ENCODE results near the gene SCGB3A1.

SCGB3A1 gene

DNA sequence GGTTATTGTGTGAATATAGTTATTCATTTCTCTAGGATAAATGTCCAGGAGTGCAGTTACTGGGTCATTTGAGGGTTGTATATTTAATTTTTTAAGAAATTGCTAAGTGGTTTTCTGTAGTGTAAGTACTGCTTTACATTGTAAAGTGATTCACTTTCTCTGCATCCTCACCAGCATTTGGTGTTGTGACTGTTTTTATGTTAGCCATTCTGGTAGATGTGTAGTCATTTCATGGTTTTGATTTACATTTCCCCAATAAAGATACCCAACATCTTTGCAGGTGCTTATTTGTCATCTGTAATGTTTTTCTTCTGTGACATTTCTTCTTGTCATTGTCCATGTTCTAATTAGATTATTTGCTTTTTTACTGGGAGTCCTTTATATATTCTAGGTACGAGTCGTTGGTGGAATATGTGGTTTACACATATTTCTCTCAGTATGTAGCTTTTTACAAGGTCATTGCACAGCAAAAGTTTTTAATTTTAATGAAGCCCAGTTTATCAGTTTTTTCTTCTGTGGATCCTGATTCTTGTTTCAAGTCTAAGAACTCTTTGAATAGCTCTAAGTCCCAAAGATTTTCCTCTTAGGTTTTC is 34.0 kb downstream of the SCGB3A1 start:
- no peaks in the 10 kb centered on the region for H3K4me1 Mint-ChIP-seq (ENCODE audit: low read depth)
- intact Hi-C loops (cut with micrococcal nuclease): no loop called here
- no peaks in the 10 kb centered on the region for H3K9me3 Mint-ChIP-seq
- H3K27me3 Mint-ChIP-seq: no peaks in the 10 kb centered on the region
- H3K4me3 Mint-ChIP-seq: no peak overlapping the region
- peaks cover 86% of the 10 kb centered on the region for H3K36me3 Mint-ChIP-seq (ENCODE audit: low read depth)
- no peak overlapping the region for H3K27ac Mint-ChIP-seq

DNA sequence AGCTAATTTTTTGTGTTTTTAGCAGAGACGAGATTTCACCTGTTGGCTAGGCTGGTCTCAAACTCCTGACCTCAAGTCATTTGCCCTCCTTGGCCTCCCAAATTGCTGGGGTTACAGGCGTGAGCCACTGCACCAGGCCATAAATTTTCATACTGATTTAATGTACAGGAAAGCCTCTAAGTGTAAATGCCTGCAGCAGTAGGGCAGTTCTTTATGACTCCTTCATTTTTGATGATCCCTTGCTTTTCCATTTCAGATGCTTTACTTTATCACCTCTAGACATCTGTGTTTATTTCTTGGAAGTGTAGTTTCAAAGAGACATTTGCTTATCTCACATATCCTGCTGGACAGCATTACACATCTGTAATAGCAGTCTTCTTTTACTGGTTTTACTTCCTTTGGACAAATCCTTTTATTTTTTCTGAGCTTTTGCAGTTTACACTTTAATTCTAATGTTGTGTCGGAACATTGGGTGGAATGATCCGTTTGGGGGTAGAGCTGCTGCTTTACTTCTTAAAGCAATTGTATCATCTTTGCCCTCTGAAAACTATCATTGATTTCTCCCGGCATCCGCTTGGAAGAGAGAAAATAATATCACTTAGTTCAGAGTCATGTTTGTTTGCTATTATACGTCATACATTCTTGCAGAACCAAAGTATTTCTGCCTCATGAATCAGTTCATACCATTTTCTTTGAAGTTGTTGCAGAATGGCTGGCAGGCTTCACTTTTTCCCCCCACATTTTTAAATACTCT is 36.0 kb downstream of the SCGB3A1 start:
- Mint-ChIP-seq H3K4me3 (no peak overlapping the region), H3K27ac (no peak overlapping the region), H3K36me3 (ENCODE audit: low read depth) (peaks cover 86% of the 10 kb centered on the region), H3K9me3 (no peaks in the 10 kb centered on the region), H3K4me1 (ENCODE audit: low read depth) (no peaks in the 10 kb centered on the region), H3K27me3 (no peaks in the 10 kb centered on the region)
- intact Hi-C loops (cut with micrococcal nuclease): no loop called here

DNA sequence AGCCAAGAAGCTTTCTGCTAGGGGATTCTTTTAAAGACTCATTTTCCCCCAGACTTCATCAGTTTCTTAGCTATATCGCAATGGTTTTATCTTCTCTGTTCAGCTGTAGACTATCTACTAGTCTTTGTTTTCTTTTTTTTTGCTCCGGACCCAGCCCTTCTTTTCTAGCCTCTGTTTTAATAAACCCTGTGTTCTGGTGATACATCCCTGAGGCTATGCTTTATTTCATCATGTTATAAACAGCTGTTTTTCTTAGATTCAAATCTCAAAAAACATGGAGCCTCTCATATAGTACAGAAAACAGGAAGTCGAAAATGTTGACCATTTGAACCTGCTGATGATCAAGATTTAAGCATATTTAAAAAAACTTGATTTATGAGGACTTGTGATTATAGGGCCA is 37.8 kb downstream of the SCGB3A1 start:
- Mint-ChIP-seq H3K4me1 (ENCODE audit: low read depth) (no peaks in the 10 kb centered on the region), H3K27ac (no peak overlapping the region), H3K4me3 (no peak overlapping the region), H3K27me3 (no peaks in the 10 kb centered on the region), H3K9me3 (no peaks in the 10 kb centered on the region), H3K36me3 (ENCODE audit: low read depth) (peaks cover 77% of the 10 kb centered on the region)
- intact Hi-C loops (cut with micrococcal nuclease): no loop called here

DNA sequence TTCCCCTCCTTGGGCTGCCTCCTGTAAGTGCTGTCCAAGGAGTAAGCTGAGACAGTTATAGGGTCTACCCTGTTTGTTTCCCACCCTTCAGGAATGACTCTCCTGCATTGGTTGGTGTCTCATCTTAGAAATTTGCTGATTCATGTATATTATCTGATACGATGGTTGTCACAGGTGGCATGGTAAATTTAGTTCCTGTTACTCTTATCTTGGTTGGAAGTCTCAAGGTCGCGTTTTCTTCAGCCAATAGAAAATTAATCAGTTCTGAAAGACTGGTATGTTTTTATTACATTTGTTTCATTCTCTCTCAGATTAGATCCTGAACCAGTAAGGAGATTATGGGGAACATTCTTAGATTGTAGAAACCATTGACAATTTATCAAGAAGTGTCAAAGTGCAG is 42.7 kb downstream of the SCGB3A1 start:
- peaks cover 5% of the 10 kb centered on the region for H3K4me1 Mint-ChIP-seq (ENCODE audit: low read depth)
- no peak overlapping the region for H3K27ac Mint-ChIP-seq
- no peaks in the 10 kb centered on the region for H3K9me3 Mint-ChIP-seq
- intact Hi-C loops (cut with micrococcal nuclease): no loop called here
- no peak overlapping the region for H3K4me3 Mint-ChIP-seq
- no peaks in the 10 kb centered on the region for H3K27me3 Mint-ChIP-seq
- H3K36me3 Mint-ChIP-seq (ENCODE audit: low read depth): peaks cover 72% of the 10 kb centered on the region

DNA sequence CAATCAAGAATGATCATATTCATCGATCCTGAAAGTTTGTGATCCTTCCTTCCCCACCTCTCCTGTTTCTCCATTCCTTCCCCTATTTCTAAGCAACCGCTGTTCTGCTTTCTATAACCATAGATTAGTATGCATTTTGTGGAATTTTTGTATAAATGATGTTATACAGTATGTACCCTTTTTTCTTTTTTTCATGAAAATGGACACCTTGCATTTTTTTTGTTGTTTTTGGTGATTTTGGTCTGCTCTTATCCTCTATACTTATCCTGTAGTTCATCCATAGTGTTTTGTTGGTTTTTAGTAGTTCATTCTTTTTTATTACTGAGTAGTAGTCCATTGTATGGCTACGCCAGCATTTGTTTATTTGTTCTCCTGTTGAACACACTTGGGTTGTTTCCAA is 46.1 kb downstream of the SCGB3A1 start:
- no peak overlapping the region for H3K4me3 Mint-ChIP-seq
- H3K4me1 Mint-ChIP-seq (ENCODE audit: low read depth): peaks cover 5% of the 10 kb centered on the region
- H3K36me3 Mint-ChIP-seq (ENCODE audit: low read depth): peaks cover 60% of the 10 kb centered on the region
- no peaks in the 10 kb centered on the region for H3K9me3 Mint-ChIP-seq
- no peak overlapping the region for H3K27ac Mint-ChIP-seq
- intact Hi-C loops (cut with micrococcal nuclease): no loop called here
- no peaks in the 10 kb centered on the region for H3K27me3 Mint-ChIP-seq

DNA sequence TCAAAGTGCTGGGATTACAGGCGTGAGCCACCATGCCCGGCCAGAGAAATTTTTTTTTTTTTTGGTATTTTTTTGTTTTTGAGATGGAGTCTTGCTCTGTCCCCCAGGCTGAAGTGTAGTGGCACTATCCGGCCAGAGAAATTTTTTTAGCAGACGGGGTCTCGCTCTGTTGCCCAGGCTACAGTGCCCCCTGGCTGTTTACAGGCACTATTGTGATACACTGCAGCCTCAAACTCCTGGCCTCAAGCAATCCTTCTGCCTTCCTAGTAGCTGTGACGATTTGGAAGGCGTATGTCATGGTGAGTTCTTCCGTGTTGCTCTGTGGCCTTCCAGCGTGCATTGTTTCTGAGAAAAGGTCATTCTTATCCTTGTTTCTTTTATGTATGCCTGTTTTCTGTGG is 49.6 kb downstream of the SCGB3A1 start:
- H3K9me3 Mint-ChIP-seq: no peaks in the 10 kb centered on the region
- H3K36me3 Mint-ChIP-seq (ENCODE audit: low read depth): peaks cover 68% of the 10 kb centered on the region
- no peak overlapping the region for H3K27ac Mint-ChIP-seq
- no peak overlapping the region for H3K4me3 Mint-ChIP-seq
- H3K4me1 Mint-ChIP-seq (ENCODE audit: low read depth): peaks cover 11% of the 10 kb centered on the region
- intact Hi-C loops (cut with micrococcal nuclease): no loop called here
- no peaks in the 10 kb centered on the region for H3K27me3 Mint-ChIP-seq

Measured in dendritic cell treated with granulocyte-macrophage colony-stimulating factor and Interleukin-4, amounts not matched to agents 40 ng/mL and 50 ng/mL, for 4 days (primary cell).